C1 segment of cervical spinal cord (tissue), 14 donors: ENCODE measurements around the gene CNKSR2.
A peak's percentile ranks its signal among the peaks of the same experiment; 100 is the strongest.

Experiments used
- DNase-seq, 14 donors: peaks; one replicate each; lab custom pipeline; 2025; lab: John Stamatoyannopoulos, UW

Gene CNKSR2

GRCh38 chrX:21374163-21374993 is at the start of gene CNKSR2:
Gene CNKSR2 (plus strand): TSS chrX:21374418. CDS start chrX:21374898, 480 bp downstream.
- DNase-seq = peak in 9 of 14 donors; percentile 2 to 74 (median 44)

- no peak for DNase-seq
Measured at GRCh38 chrX:21354725-21355124, 19.5 kb upstream of the CNKSR2 start.

GRCh38 chrX:21355831-21356230 is 18.4 kb upstream of the CNKSR2 start:
- DNase-seq = peak in 1 of 14 donors; percentile 72

- DNase-seq = no peak
Measured at GRCh38 chrX:21369613-21370012, 4.6 kb upstream of the CNKSR2 start.

GRCh38 chrX:21373001-21373400 is 1.2 kb upstream of the CNKSR2 start:
- DNase-seq = peak in 1 of 14 donors; percentile 27

GRCh38 chrX:21373637-21374162 is 518 bp upstream of the CNKSR2 start:
- peak in 2 of 14 donors; percentile 14 to 57 for DNase-seq

GRCh38 chrX:21374994-21375707 is 933 bp downstream of the CNKSR2 start:
- no peak for DNase-seq

GRCh38 chrX:21375708-21376009 is 1.4 kb downstream of the CNKSR2 start:
- DNase-seq = peak in 1 of 14 donors; percentile 16

- DNase-seq = peak in 1 of 14 donors; percentile 58
Measured at GRCh38 chrX:21376636-21377035, 2.4 kb downstream of the CNKSR2 start.

GRCh38 chrX:21379991-21380390 is 5.8 kb downstream of the CNKSR2 start:
- no peak for DNase-seq

- DNase-seq = peak in 1 of 14 donors; percentile 7
Measured at GRCh38 chrX:21382715-21383114, 8.5 kb downstream of the CNKSR2 start.

- DNase-seq = no peak
Measured at GRCh38 chrX:21383546-21383945, 9.3 kb downstream of the CNKSR2 start.

- DNase-seq = no peak
Measured at GRCh38 chrX:21384178-21384577, 10.0 kb downstream of the CNKSR2 start.

GRCh38 chrX:21394792-21395191 is 20.6 kb downstream of the CNKSR2 start:
- no peak for DNase-seq

GRCh38 chrX:21398426-21398825 is 24.2 kb downstream of the CNKSR2 start:
- DNase-seq = no peak

GRCh38 chrX:21400408-21401121 is 26.3 kb downstream of the CNKSR2 start:
- DNase-seq = no peak

- no peak for DNase-seq
Measured at GRCh38 chrX:21408307-21408706, 34.1 kb downstream of the CNKSR2 start.

- no peak for DNase-seq
Measured at GRCh38 chrX:21408788-21409187, 34.6 kb downstream of the CNKSR2 start.

GRCh38 chrX:21412029-21412428 is 37.8 kb downstream of the CNKSR2 start:
- DNase-seq = no peak

GRCh38 chrX:21412883-21413282 is 38.7 kb downstream of the CNKSR2 start:
- no peak for DNase-seq

- DNase-seq = no peak
Measured at GRCh38 chrX:21427086-21427485, 52.9 kb downstream of the CNKSR2 start.

GRCh38 chrX:21437036-21437435 is 62.8 kb downstream of the CNKSR2 start:
- DNase-seq = no peak
